Activated CD4-positive, alpha-beta T cell treated with anti-CD3 and anti-CD28 coated beads for 48 hours (primary cell): ENCODE data around the gene MEF2C.
A peak's percentile ranks its signal among the peaks of the same experiment; 100 is the strongest.
"Not testable (repeated sequence)": the region's sequence is repeated elsewhere in the genome, so short reads cannot be mapped to it uniquely, and the experiment has no call there.

ENCODE experiments used
- DNase-seq: peaks from one replicate; pipeline ENCODE4 v3.0.0-alpha.2; 2020

The MEF2C gene

GRCh38 chr5:88861231-88861630 lies 21.8 kb downstream of the MEF2C start:
- no peak for DNase-seq

- no peak for DNase-seq
Measured at GRCh38 chr5:88860501-88860900, 22.5 kb downstream of the MEF2C start.

GRCh38 chr5:88858392-88858791 lies 24.6 kb downstream of the MEF2C start:
- DNase-seq, result no peak

- not testable (repeated sequence) for DNase-seq
Measured at GRCh38 chr5:88856381-88856780, 26.6 kb downstream of the MEF2C start.

GRCh38 chr5:88854769-88855168 lies 28.2 kb downstream of the MEF2C start:
- DNase-seq, result no peak

GRCh38 chr5:88847420-88847819 lies 35.6 kb downstream of the MEF2C start:
- no peak for DNase-seq

GRCh38 chr5:88846434-88846833 lies 36.5 kb downstream of the MEF2C start:
- DNase-seq, result no peak

GRCh38 chr5:88845081-88845697 lies 37.8 kb downstream of the MEF2C start:
- no peak for DNase-seq

- no peak for DNase-seq
Measured at GRCh38 chr5:88842784-88843183, 40.2 kb downstream of the MEF2C start.

GRCh38 chr5:88841212-88841611 lies 41.8 kb downstream of the MEF2C start:
- no peak for DNase-seq

- no peak for DNase-seq
Measured at GRCh38 chr5:88840495-88840894, 42.5 kb downstream of the MEF2C start.

- DNase-seq, result no peak
Measured at GRCh38 chr5:88839238-88839637, 43.7 kb downstream of the MEF2C start.

- DNase-seq, result no peak
Measured at GRCh38 chr5:88838500-88838899, 44.5 kb downstream of the MEF2C start.

- DNase-seq, result no peak
Measured at GRCh38 chr5:88837817-88838216, 45.2 kb downstream of the MEF2C start.

- no peak for DNase-seq
Measured at GRCh38 chr5:88837222-88837621, 45.8 kb downstream of the MEF2C start.

GRCh38 chr5:88836195-88836838 lies 46.7 kb downstream of the MEF2C start:
- no peak for DNase-seq

- DNase-seq, result no peak
Measured at GRCh38 chr5:88834499-88834898, 48.5 kb downstream of the MEF2C start.

- no peak for DNase-seq
Measured at GRCh38 chr5:88834131-88834462, 48.9 kb downstream of the MEF2C start.

- peak; percentile 67 for DNase-seq
Measured at GRCh38 chr5:88833371-88834130, 49.4 kb downstream of the MEF2C start.

- no peak for DNase-seq
Measured at GRCh38 chr5:88831816-88832215, 51.2 kb downstream of the MEF2C start.

- no peak for DNase-seq
Measured at GRCh38 chr5:88830567-88830966, 52.4 kb downstream of the MEF2C start.

- DNase-seq, result no peak
Measured at GRCh38 chr5:88829775-88830174, 53.2 kb downstream of the MEF2C start.

GRCh38 chr5:88829054-88829453 lies 53.9 kb downstream of the MEF2C start:
- no peak for DNase-seq

- DNase-seq, result no peak
Measured at GRCh38 chr5:88827997-88828396, 55.0 kb downstream of the MEF2C start.
